DOHH2 (cell line): ENCODE results near the gene NAT14.
A peak's percentile ranks its signal among the peaks of the same experiment; 100 is the strongest.

ENCODE experiments used
- H3F3A ChIP-seq: fragments of 200-600 bp; sonication (generic), shearing (Covaris generic); 2 replicates; pipeline ENCODE4 v1.6.0; 2016; ENCODE audit warnings: antibody characterized with exemption, mild to moderate bottlenecking; ENCODE audit not compliant: control insufficient read depth, insufficient read depth
- H3K27ac ChIP-seq: fragments of 200-600 bp; sonication (generic); 2 replicates; pipeline ENCODE4 v1.5.1; 2014; ENCODE audit warnings: low read depth, mild to moderate bottlenecking, low read length, moderate library complexity
- H3K27me3 ChIP-seq: fragments of 200-600 bp; sonication (generic); 2 replicates; pipeline ENCODE4 v1.6.1; 2014; ENCODE audit warnings: mild to moderate bottlenecking, low read length, mixed read lengths; ENCODE audit not compliant: control insufficient read depth
- H3K36me3 ChIP-seq: fragments of 200-600 bp; sonication (generic); 2 replicates; pipeline ENCODE4 v1.6.1; 2014; ENCODE audit warnings: mild to moderate bottlenecking, low read length, moderate library complexity, mixed read lengths; ENCODE audit not compliant: control insufficient read depth
- H3K4me1 ChIP-seq: fragments of 200-600 bp; sonication (generic); 2 replicates; pipeline ENCODE4 v1.6.1; 2014; ENCODE audit warnings: mild to moderate bottlenecking, low read length, mixed read lengths; ENCODE audit not compliant: control insufficient read depth
- H3K4me2 ChIP-seq: fragments of 200-600 bp; sonication (generic); 2 replicates; pipeline ENCODE4 v1.6.0; 2014; ENCODE audit warnings: mild to moderate bottlenecking, low read length, moderate library complexity
- H3K4me3 ChIP-seq: fragments of 200-600 bp; sonication (generic); 2 replicates; pipeline ENCODE4 v1.5.1; 2014; ENCODE audit warnings: mild to moderate bottlenecking, low read length, mixed read lengths
- H3K79me2 ChIP-seq: fragments of 200-600 bp; sonication (generic); 2 replicates; pipeline ENCODE4 v1.6.1; 2014; ENCODE audit warnings: mild to moderate bottlenecking, low read length, mixed read lengths; ENCODE audit not compliant: control insufficient read depth
- H3K9me2 ChIP-seq: fragments of 200-600 bp; sonication (generic); replicated peaks from 2 replicates; pipeline ENCODE4 v1.6.1; 2014; ENCODE audit warnings: mild to moderate bottlenecking, low read length, mixed read lengths; ENCODE audit not compliant: control insufficient read depth
- H3K9me3 ChIP-seq: fragments of 200-600 bp; sonication (generic); 2 replicates; pipeline ENCODE4 v1.6.1; 2014; ENCODE audit warnings: antibody characterized with exemption, low read length, mixed read lengths; ENCODE audit not compliant: control insufficient read depth, insufficient read depth
- H4K20me1 ChIP-seq: fragments of 200-600 bp; sonication (generic); 2 replicates; pipeline ENCODE4 v1.6.0; 2014; ENCODE audit warnings: low read depth, mild to moderate bottlenecking, antibody characterized with exemption, low read length, moderate library complexity; ENCODE audit not compliant: control insufficient read depth, insufficient read depth
- CTCF ChIP-seq: fragments of 200-600 bp; sonication (generic); IDR thresholded peaks from one replicate; pipeline ENCODE4 v1.5.1; 2014; ENCODE audit warnings: antibody characterized with exemption, mild to moderate bottlenecking, low read depth, low read length; ENCODE audit not compliant: poor library complexity, severe bottlenecking
- EZH2phosphoT487 ChIP-seq: fragments of 200-600 bp; sonication (generic); IDR thresholded peaks from 2 replicates; pipeline ENCODE4 v1.6.1; 2017; ENCODE audit warnings: borderline replicate concordance, mild to moderate bottlenecking, antibody characterized with exemption, low read length, moderate library complexity, mixed read lengths

Gene NAT14

GRCh38 chr19:55439052-55439451 lies 45.9 kb upstream of the NAT14 start:
- H3K9me2 ChIP-seq, result no peaks in the 10 kb centered on the region
- H4K20me1 ChIP-seq, result no peaks in the 10 kb centered on the region; the same call in 1 of the 2 replicates
- peaks cover 5% of the 10 kb centered on the region; the same call in 1 of the 2 replicates for H3F3A ChIP-seq
- no peak for TF ChIP-seq CTCF
- no peak for TF ChIP-seq EZH2phosphoT487
- H3K4me1 ChIP-seq, result peaks cover 15% of the 10 kb centered on the region
- no peaks in the 10 kb centered on the region for H3K79me2 ChIP-seq
- H3K4me3 ChIP-seq, result no peak overlapping the region
- H3K4me2 ChIP-seq, result no peak overlapping the region
- H3K36me3 ChIP-seq, result no peaks in the 10 kb centered on the region
- H3K27ac ChIP-seq, result no peak overlapping the region
- H3K27me3 ChIP-seq, result peaks cover 25% of the 10 kb centered on the region
- no peaks in the 10 kb centered on the region for H3K9me3 ChIP-seq

- Histone ChIP-seq H3K79me2 (no peaks in the 10 kb centered on the region), H3K9me2 (no peaks in the 10 kb centered on the region), H4K20me1 (no peaks in the 10 kb centered on the region; the same call in 1 of the 2 replicates), H3K36me3 (no peaks in the 10 kb centered on the region), H3K27ac (no peak overlapping the region), H3K4me2 (peak overlapping the region; percentile 42), H3K4me3 (no peak overlapping the region), H3K4me1 (peaks cover 15% of the 10 kb centered on the region), H3K9me3 (no peaks in the 10 kb centered on the region), H3K27me3 (peaks cover 32% of the 10 kb centered on the region), H3F3A (peaks cover 5% of the 10 kb centered on the region; the same call in 1 of the 2 replicates)
- no peak for TF ChIP-seq EZH2phosphoT487
- TF ChIP-seq CTCF, result no peak
Measured at GRCh38 chr19:55440411-55441105, 44.4 kb upstream of the NAT14 start.

- TF ChIP-seq CTCF (no peak), EZH2phosphoT487 (no peak)
- H3K36me3 ChIP-seq, result no peaks in the 10 kb centered on the region
- no peaks in the 10 kb centered on the region for H3K9me2 ChIP-seq
- no peaks in the 10 kb centered on the region; the same call in 1 of the 2 replicates for H4K20me1 ChIP-seq
- H3K4me3 ChIP-seq, result no peak overlapping the region
- no peaks in the 10 kb centered on the region for H3K9me3 ChIP-seq
- peak overlapping the region; percentile 42 for H3K4me2 ChIP-seq
- H3F3A ChIP-seq, result peaks cover 5% of the 10 kb centered on the region; the same call in 1 of the 2 replicates
- H3K27ac ChIP-seq, result no peak overlapping the region
- peaks cover 15% of the 10 kb centered on the region for H3K4me1 ChIP-seq
- peaks cover 32% of the 10 kb centered on the region for H3K27me3 ChIP-seq
- H3K79me2 ChIP-seq, result no peaks in the 10 kb centered on the region
Measured at GRCh38 chr19:55441319-55441691, 43.7 kb upstream of the NAT14 start.
